Heart left ventricle (tissue), 16 donors: ENCODE measurements around the gene SH2D3C. TPM values are rescaled to one million over a fixed set of nuclear protein-coding genes. Genes with fewer than 3 reads are reported as not detected.

Experiments used
- ATAC-seq, 4 donors: fragments of 200-7000 bp; cut with Tn5 transposase; one replicate each; pipeline ENCODE4 v1.9.1; 2020 to 2022; ENCODE audit warnings: moderate library complexity in 4 of 4, mild to moderate bottlenecking in 3 of 4, moderate number of reproducible peaks in 1 of 4
- DNase-seq, 5 donors: peaks; one replicate each; pipeline ENCODE4 v3.0.0-alpha.2; 2020
- H3K27ac ChIP-seq, 12 donors: fragments of 200-600 bp; sonication (generic) in 4 of 12; one replicate each; pipeline versions ENCODE4 v1.5.0 to v1.8.0; 2016 to 2022; ENCODE audit warnings: mild to moderate bottlenecking in 2 of 12
- H3K27me3 ChIP-seq, 9 donors: fragments of 200-600 bp; sonication (generic) in 2 of 9; one replicate each; pipeline versions ENCODE4 v1.5.1 to v1.8.0; 2016 to 2022; ENCODE audit warnings: mild to moderate bottlenecking in 3 of 9
- H3K36me3 ChIP-seq, 9 donors: fragments of 200-600 bp; sonication (generic) in 2 of 9; one replicate each; pipeline versions ENCODE4 v1.5.0 to v1.8.0; 2018 to 2022; ENCODE audit warnings: mild to moderate bottlenecking in 2 of 9
- H3K4me1 ChIP-seq, 12 donors: fragments of 200-600 bp; sonication (generic) in 4 of 12; one replicate each; pipeline versions ENCODE4 v1.5.0 to v1.8.0; 2016 to 2022; ENCODE audit warnings: mild to moderate bottlenecking in 3 of 12
- H3K4me3 ChIP-seq, 12 donors: fragments of 200-600 bp; sonication (generic) in 4 of 12; one replicate each; pipeline versions ENCODE4 v1.5.0 to v1.8.0; 2017 to 2022; ENCODE audit warnings: mild to moderate bottlenecking in 9 of 12, moderate library complexity in 4 of 12
- H3K9me3 ChIP-seq, 12 donors: fragments of 200-600 bp; sonication (generic) in 4 of 12; one replicate each; pipeline versions ENCODE4 v1.5.0 to v1.8.0; 2016 to 2022; ENCODE audit warnings: mild to moderate bottlenecking in 1 of 12
- POLR2A ChIP-seq, 2 donors: fragments of 450-650 bp; IDR thresholded peaks; one replicate each; pipeline ENCODE4 v1.6.1; 2017; ENCODE audit warnings: antibody characterized with exemption in 2 of 2, mild to moderate bottlenecking in 2 of 2, moderate library complexity in 2 of 2
- WGBS, 4 donors: extraction: QIAGEN DNeasy Blood & Tissue Kit in 2 of 4; methylation state at CpG; one replicate each; pipeline versions ENCODE4 v1.1.5 to v1.1.7; 2013 to 2018; 5-methylcytosine and 5-hydroxymethylcytosine counted together
- intact Hi-C, 10 donors: fragments of 100-400 bp; cut with DNase I; formaldehyde crosslinking; loops; one replicate each; pipeline versions ENCODE4 v1.11.1 to v1.14.2; 2022
- long read RNA-seq, 3 donors: library from polyadenylated mRNA; unstranded; transcript quantifications; one replicate each; pipeline ENCODE4 v2.0.0, GENCODE V29; 2020 to 2021
- polyA plus RNA-seq, 2 donors: library from polyadenylated mRNA; stranded (reverse); fragments of 200-250 nt; gene quantifications; one replicate each; pipeline ENCODE4 v1.2.3, GENCODE V29; 2013
- total RNA-seq, 9 donors: library from RNA; depleted of rRNA in 2 of 9; stranded (reverse); fragments of >200 nt in 2 of 9; fragmentation: NEBNext Ultra II Directional in 3 of 9; extraction: Animal tissue kit (Norgen Biotek cat#: 25700) in 3 of 9; gene quantifications; one replicate each; pipeline versions ENCODE4 v1.1.0 to v1.2.4, GENCODE V29; 2016 to 2023
- TF ChIP-seq, protein P1 (sequence below), 12 donors: fragments of 200-600 bp; sonication (generic) in 4 of 12; IDR thresholded peaks; one replicate each; pipeline versions ENCODE4 v1.5.0 to v1.8.0; 2018 to 2022; ENCODE audit warnings: antibody characterized with exemption in 12 of 12, mild to moderate bottlenecking in 5 of 12
- donor health status: ischemic (EF 13 %, LVEDD 7.1; RV severe dilation, severe dysfunction).
- donor health status: healthy with polysubstance abuse.
- donor health status: DM: no; HTN: yes; CAD: no.
- donor health status: DM: no; HTN: no; CAD: no.
- donor health status: ischemic (EF 25% LVEDD 6.9; RV normal size, moderate dysfunction).
- donor health status: ischemic (EF 25% LVEDD 5.7; RV mildly dilated, moderate dysfunction).
- donor health status: healthy.
- donor health status: DM: yes; HTN: yes; CAD: no.
- donor health status: ischemic (EF 35%, LVEDD 5.7; RV mildly dilated, moderate dysfunction).
- donor health status: nonischemic (EF 11% LVEDD 7.7; RV severe dilation, severe dysfunction).
- donor health status: DM: yes; HTN: yes; CAD: no.
- donor health status: PGD.
- donor health status: ischemic (EF 29% LVEDD 5.4; RV normal size, mild dysfunction).
- donor health status: nonischemic (EF 23%, LVEDD 6.1; RV moderate dilation, normal function).

Gene SH2D3C, protein sequence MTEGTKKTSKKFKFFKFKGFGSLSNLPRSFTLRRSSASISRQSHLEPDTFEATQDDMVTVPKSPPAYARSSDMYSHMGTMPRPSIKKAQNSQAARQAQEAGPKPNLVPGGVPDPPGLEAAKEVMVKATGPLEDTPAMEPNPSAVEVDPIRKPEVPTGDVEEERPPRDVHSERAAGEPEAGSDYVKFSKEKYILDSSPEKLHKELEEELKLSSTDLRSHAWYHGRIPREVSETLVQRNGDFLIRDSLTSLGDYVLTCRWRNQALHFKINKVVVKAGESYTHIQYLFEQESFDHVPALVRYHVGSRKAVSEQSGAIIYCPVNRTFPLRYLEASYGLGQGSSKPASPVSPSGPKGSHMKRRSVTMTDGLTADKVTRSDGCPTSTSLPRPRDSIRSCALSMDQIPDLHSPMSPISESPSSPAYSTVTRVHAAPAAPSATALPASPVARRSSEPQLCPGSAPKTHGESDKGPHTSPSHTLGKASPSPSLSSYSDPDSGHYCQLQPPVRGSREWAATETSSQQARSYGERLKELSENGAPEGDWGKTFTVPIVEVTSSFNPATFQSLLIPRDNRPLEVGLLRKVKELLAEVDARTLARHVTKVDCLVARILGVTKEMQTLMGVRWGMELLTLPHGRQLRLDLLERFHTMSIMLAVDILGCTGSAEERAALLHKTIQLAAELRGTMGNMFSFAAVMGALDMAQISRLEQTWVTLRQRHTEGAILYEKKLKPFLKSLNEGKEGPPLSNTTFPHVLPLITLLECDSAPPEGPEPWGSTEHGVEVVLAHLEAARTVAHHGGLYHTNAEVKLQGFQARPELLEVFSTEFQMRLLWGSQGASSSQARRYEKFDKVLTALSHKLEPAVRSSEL
- total RNA-seq = 10 to 100 TPM; 13.7 to 38.9 (median 16.9) TPM
- 10 to 100 TPM; 21.1 to 24.8 TPM for polyA plus RNA-seq
- long read RNA-seq, donor 1, partial matches to known transcripts = 15 of 34 reads
- long read RNA-seq, donor 1, other reads (novel, unspliced or antisense) = 9 of 34 reads
- long read RNA-seq, donor 2, transcript SH2D3C-203 (11 exons, 2,750 nt) = major isoform, 24 of 117 reads
- long read RNA-seq, donor 2, transcript SH2D3C-206 (11 exons, 2,794 nt) = minor isoform, 13 of 117 reads
- long read RNA-seq, donor 2, partial matches to known transcripts = 55 of 117 reads
- long read RNA-seq, donor 2, other reads (novel, unspliced or antisense) = 18 of 117 reads
- long read RNA-seq, donor 3, transcript SH2D3C-203 (11 exons, 2,750 nt) = major isoform, 5 of 31 reads
- long read RNA-seq, donor 3, partial matches to known transcripts = 17 of 31 reads
- long read RNA-seq, donor 3, other reads (novel, unspliced or antisense) = 2 of 31 reads

DNA sequence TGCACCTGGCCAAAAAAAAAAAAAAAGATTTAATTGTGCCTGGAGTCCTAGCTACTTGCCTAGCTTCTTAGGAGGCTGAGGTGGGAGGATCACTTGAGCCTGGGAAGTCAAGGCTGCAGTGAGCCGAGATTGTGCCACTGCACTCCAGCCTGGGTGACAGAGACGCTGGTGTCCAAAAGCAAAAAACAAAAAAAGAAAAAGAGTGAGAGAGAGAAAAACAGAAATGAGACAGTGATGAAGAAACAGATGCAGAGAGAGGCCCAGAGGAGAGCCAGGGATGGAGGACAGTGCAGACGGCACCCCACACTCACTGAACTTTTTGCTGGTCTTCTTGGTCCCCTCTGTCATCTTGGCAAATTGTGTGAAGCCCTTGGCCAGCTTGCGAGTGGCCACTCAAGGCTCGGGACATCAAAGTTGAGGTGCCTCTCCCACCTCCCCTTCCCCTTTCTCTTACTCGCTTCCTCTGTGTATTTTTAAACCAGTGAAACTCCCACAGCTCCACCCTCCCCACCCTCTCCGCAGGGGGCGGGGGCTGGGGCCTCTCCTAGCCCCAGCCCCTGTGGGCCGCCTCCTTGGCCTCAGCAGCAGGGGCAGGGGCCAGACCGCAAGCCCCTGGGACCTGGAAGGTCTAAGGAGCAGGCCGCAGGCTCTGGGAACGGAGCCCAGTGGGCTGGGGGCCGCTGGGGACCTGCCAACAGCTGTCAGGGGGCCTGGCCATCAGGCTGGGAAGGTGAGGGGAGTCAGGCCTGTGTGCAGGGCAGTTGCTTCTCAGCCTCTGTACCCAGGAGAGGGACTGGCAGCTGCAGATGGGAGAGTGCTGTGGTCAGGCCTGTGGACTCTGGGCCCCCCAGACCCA, at the start of gene SH2D3C:
SH2D3C (minus strand) TSS at position 387 of the 856 bp plus-strand sequence; CDS start at position 348, 39 bp downstream.
- TF ChIP-seq, protein P1, sequence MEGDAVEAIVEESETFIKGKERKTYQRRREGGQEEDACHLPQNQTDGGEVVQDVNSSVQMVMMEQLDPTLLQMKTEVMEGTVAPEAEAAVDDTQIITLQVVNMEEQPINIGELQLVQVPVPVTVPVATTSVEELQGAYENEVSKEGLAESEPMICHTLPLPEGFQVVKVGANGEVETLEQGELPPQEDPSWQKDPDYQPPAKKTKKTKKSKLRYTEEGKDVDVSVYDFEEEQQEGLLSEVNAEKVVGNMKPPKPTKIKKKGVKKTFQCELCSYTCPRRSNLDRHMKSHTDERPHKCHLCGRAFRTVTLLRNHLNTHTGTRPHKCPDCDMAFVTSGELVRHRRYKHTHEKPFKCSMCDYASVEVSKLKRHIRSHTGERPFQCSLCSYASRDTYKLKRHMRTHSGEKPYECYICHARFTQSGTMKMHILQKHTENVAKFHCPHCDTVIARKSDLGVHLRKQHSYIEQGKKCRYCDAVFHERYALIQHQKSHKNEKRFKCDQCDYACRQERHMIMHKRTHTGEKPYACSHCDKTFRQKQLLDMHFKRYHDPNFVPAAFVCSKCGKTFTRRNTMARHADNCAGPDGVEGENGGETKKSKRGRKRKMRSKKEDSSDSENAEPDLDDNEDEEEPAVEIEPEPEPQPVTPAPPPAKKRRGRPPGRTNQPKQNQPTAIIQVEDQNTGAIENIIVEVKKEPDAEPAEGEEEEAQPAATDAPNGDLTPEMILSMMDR (IDR thresholded peaks at IDR 0.05) = no peak
- TF ChIP-seq POLR2A (IDR thresholded peaks at IDR 0.05) = peak in 1 of 2 donors; percentile 25
- Histone ChIP-seq H3K27ac (peak within 1 kb of the TSS in 11 of 12 donors; percentile 43 to 94 (median 73)), H3K27me3 (no peaks in the 10 kb centered on the region), H3K4me3 (peak within 1 kb of the TSS in 11 of 12 donors; percentile 6 to 63 (median 45)), H3K4me1 (peaks cover 0 to 81% (median 23%) of the 10 kb centered on the region in 12 donors), H3K36me3 (peaks cover 0 to 8% (median 0%) of the 10 kb centered on the region in 9 donors), H3K9me3 (no peaks in the 10 kb centered on the region)
- WGBS, 4 donors = 34 to 40% (median 38%) methylated on average over 12 to 13 of the region's 13 CpGs
- peak; percentile 71 to 89 (median 76) for DNase-seq
- intact Hi-C loops = no loop called here
- peak; percentile 29 to 82 (median 74) for ATAC-seq

DNA sequence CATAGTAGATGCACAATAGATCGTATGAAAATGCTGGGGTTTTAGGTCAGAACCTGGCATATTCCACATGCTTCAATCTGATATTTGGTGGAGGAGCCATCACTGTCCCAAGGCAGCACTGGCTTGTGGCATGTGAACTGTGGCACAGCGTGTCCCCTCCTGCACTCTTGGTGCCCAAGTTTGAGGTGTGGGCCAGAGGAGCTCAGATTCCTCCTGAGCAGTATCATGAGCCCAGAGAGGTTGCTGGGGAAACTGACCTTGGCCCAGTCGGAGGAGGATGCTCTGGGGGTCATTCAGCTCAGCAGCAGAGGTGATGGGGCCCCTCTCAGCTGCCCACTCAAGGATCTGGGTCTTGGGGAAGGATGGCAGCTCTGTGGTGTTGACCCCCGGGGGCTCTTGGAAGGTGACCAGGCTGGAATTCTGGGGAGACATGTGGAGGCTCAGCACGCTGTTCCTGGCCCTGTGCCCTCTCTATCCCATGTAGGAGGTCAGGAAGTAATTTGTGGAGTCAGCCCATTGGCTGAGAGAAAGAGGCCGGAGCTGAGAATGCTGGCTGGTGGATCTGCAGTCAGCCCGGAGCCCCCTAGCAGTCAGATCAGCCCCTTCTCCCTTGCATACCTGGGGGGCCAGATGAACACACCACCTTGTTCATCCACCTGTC, 47.9 kb upstream of the SH2D3C start:
- DNase-seq (no peak), ATAC-seq (no peak)
- no peak for TF ChIP-seq POLR2A (IDR thresholded peaks at IDR 0.05)
- TF ChIP-seq, protein P1 (IDR thresholded peaks at IDR 0.05) = no peak
- Histone ChIP-seq H3K9me3 (no peaks in the 10 kb centered on the region), H3K4me1 (peaks cover 12 to 63% (median 47%) of the 10 kb centered on the region in 12 donors), H3K27ac (peak overlapping the region in 9 of 12 donors; percentile 48 to 96 (median 81)), H3K36me3 (peaks cover 0 to 90% (median 59%) of the 10 kb centered on the region in 9 donors), H3K27me3 (no peaks in the 10 kb centered on the region), H3K4me3 (no peak overlapping the region)
- intact Hi-C loops = loop anchor here in 5 of 10 donors (5.0 kb wide), 2 partner anchors 36 to 41 kb away; no protein-coding TSS in a partner anchor
- WGBS, 4 donors = 51 to 61% (median 59%) methylated on average over 5 to 7 of the region's 7 CpGs
